Measurements from ENCODE around the gene PRDM5.

GRCh38 chr4:120728892-120729675, 193.4 kb downstream of the PRDM5 start:
- TF ChIP-seq CTCF (conservative IDR thresholded peaks at IDR 0.05) (no peak), EZH2 (IDR thresholded peaks at IDR 0.05; ENCODE audit: low read depth) (no peak)
